ENCODE measurements around the gene RNF39.
A peak's percentile ranks its signal among the peaks of the same experiment; 100 is the strongest.

The RNF39 gene

GRCh38 chr6:30112402-30112994, 36.9 kb upstream of the RNF39 start:
- Histone ChIP-seq H3K79me2 (ENCODE audit: insufficient read depth, low read length) (no peaks in the 10 kb centered on the region), H2AFZ (ENCODE audit: low read depth, low read length, severe bottlenecking) (no peak overlapping the region), H3K9me3 (ENCODE audit: insufficient read depth, low read length) (no peaks in the 10 kb centered on the region), H3K4me2 (ENCODE audit: low read depth, low read length, poor library complexity, severe bottlenecking) (no peak overlapping the region), H3K9ac (ENCODE audit: low read length) (no peak overlapping the region), H4K20me1 (ENCODE audit: low read depth, low read length) (no peaks in the 10 kb centered on the region), H3K9me2 (replicated peaks; ENCODE audit: insufficient read depth, low read length) (no peaks in the 10 kb centered on the region), H3K27ac (ENCODE audit: low read depth, low read length) (no peak overlapping the region), H3K4me3 (ENCODE audit: insufficient read depth, low read length, poor library complexity, severe bottlenecking) (no peak overlapping the region), H3K36me3 (ENCODE audit: low read length) (no peaks in the 10 kb centered on the region), H3F3A (ENCODE audit: insufficient read depth) (no peaks in the 10 kb centered on the region), H3K27me3 (ENCODE audit: low read length) (no peaks in the 10 kb centered on the region)
- TF ChIP-seq, protein P1, sequence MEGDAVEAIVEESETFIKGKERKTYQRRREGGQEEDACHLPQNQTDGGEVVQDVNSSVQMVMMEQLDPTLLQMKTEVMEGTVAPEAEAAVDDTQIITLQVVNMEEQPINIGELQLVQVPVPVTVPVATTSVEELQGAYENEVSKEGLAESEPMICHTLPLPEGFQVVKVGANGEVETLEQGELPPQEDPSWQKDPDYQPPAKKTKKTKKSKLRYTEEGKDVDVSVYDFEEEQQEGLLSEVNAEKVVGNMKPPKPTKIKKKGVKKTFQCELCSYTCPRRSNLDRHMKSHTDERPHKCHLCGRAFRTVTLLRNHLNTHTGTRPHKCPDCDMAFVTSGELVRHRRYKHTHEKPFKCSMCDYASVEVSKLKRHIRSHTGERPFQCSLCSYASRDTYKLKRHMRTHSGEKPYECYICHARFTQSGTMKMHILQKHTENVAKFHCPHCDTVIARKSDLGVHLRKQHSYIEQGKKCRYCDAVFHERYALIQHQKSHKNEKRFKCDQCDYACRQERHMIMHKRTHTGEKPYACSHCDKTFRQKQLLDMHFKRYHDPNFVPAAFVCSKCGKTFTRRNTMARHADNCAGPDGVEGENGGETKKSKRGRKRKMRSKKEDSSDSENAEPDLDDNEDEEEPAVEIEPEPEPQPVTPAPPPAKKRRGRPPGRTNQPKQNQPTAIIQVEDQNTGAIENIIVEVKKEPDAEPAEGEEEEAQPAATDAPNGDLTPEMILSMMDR (IDR thresholded peaks at IDR 0.05; ENCODE audit: insufficient read depth, low read length, poor library complexity, severe bottlenecking) = no peak
- no peak for TF ChIP-seq EZH2phosphoT487 (conservative IDR thresholded peaks at IDR 0.05; ENCODE audit: low read length)

- Histone ChIP-seq H4K20me1 (ENCODE audit: low read depth, low read length) (no peaks in the 10 kb centered on the region), H3F3A (ENCODE audit: insufficient read depth) (no peaks in the 10 kb centered on the region), H3K27ac (ENCODE audit: low read depth, low read length) (no peak overlapping the region), H3K9ac (ENCODE audit: low read length) (no peak overlapping the region), H3K27me3 (ENCODE audit: low read length) (no peaks in the 10 kb centered on the region), H3K9me3 (ENCODE audit: insufficient read depth, low read length) (no peaks in the 10 kb centered on the region), H3K4me2 (ENCODE audit: low read depth, low read length, poor library complexity, severe bottlenecking) (no peak overlapping the region), H3K9me2 (replicated peaks; ENCODE audit: insufficient read depth, low read length) (no peaks in the 10 kb centered on the region), H3K79me2 (ENCODE audit: insufficient read depth, low read length) (no peaks in the 10 kb centered on the region), H2AFZ (ENCODE audit: low read depth, low read length, severe bottlenecking) (no peak overlapping the region), H3K36me3 (ENCODE audit: low read length) (no peaks in the 10 kb centered on the region), H3K4me3 (ENCODE audit: insufficient read depth, low read length, poor library complexity, severe bottlenecking) (no peak overlapping the region)
- no peak for TF ChIP-seq EZH2phosphoT487 (conservative IDR thresholded peaks at IDR 0.05; ENCODE audit: low read length)
Observed at GRCh38 chr6:30111266-30111856, 35.8 kb upstream of the RNF39 start.

DNA sequence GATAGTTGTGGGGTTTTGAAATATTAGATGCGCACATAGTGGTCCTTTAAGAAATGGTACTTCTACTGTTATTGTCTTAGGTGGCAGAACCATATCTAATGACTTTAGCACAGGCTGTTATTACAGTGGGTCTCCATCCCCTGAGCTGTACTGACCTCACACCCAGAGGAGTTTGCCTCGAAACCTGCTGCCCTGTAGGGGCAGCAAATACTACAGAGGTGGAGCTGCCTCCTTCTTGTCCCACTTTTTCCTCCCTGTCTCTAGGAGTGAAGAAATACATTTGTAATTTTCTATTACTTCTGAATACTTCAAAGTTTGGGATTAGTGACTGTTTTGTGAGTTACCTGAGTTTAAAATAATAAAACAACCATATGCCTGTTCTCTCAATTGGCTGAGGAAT, 29.1 kb upstream of the RNF39 start:
- no peak overlapping the region for H3K27ac ChIP-seq (ENCODE audit: low read depth, low read length)
- H3K79me2 ChIP-seq (ENCODE audit: insufficient read depth, low read length) = no peaks in the 10 kb centered on the region
- H3K4me3 ChIP-seq (ENCODE audit: insufficient read depth, low read length, poor library complexity, severe bottlenecking) = no peak overlapping the region
- no peaks in the 10 kb centered on the region for H4K20me1 ChIP-seq (ENCODE audit: low read depth, low read length)
- H3K27me3 ChIP-seq (ENCODE audit: low read length) = no peaks in the 10 kb centered on the region
- H3K9me2 ChIP-seq (replicated peaks; ENCODE audit: insufficient read depth, low read length) = no peaks in the 10 kb centered on the region
- TF ChIP-seq EZH2phosphoT487 (conservative IDR thresholded peaks at IDR 0.05; ENCODE audit: low read length) = no peak
- TF ChIP-seq, protein P1 (IDR thresholded peaks at IDR 0.05; ENCODE audit: insufficient read depth, low read length, poor library complexity, severe bottlenecking) = no peak
- no peak overlapping the region for H2AFZ ChIP-seq (ENCODE audit: low read depth, low read length, severe bottlenecking)
- H3K9me3 ChIP-seq (ENCODE audit: insufficient read depth, low read length) = no peaks in the 10 kb centered on the region
- H3K36me3 ChIP-seq (ENCODE audit: low read length) = no peaks in the 10 kb centered on the region
- no peak overlapping the region for H3K4me2 ChIP-seq (ENCODE audit: low read depth, low read length, poor library complexity, severe bottlenecking)
- no peak overlapping the region for H3K9ac ChIP-seq (ENCODE audit: low read length)
- H3F3A ChIP-seq (ENCODE audit: insufficient read depth) = peaks cover 5% of the 10 kb centered on the region

DNA sequence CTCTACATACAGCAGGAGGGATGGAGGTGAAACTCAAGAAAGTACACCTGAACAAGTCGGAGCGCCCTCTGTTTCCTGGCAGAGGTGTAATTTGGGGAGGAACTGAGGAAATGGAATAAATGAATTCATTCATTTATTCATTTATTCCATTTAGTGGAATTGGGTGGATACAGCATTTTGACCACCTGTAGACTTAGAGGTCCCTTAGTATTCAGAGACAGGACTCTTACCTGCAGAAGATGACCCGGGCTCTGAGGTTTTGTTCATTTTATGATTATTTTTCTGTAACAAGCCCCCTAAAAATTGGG, 28.3 kb upstream of the RNF39 start:
- Histone ChIP-seq H3K79me2 (ENCODE audit: insufficient read depth, low read length) (no peaks in the 10 kb centered on the region), H3K9me3 (ENCODE audit: insufficient read depth, low read length) (no peaks in the 10 kb centered on the region), H3K4me3 (ENCODE audit: insufficient read depth, low read length, poor library complexity, severe bottlenecking) (no peak overlapping the region), H3K9me2 (replicated peaks; ENCODE audit: insufficient read depth, low read length) (no peaks in the 10 kb centered on the region), H3K4me2 (ENCODE audit: low read depth, low read length, poor library complexity, severe bottlenecking) (peak overlapping the region; percentile 67), H3K36me3 (ENCODE audit: low read length) (no peaks in the 10 kb centered on the region), H3F3A (ENCODE audit: insufficient read depth) (peaks cover 5% of the 10 kb centered on the region), H3K27ac (ENCODE audit: low read depth, low read length) (no peak overlapping the region), H4K20me1 (ENCODE audit: low read depth, low read length) (no peaks in the 10 kb centered on the region), H3K27me3 (ENCODE audit: low read length) (no peaks in the 10 kb centered on the region), H2AFZ (ENCODE audit: low read depth, low read length, severe bottlenecking) (peak overlapping the region; percentile 83), H3K9ac (ENCODE audit: low read length) (peak overlapping the region; percentile 29)
- TF ChIP-seq, protein P1 (IDR thresholded peaks at IDR 0.05; ENCODE audit: insufficient read depth, low read length, poor library complexity, severe bottlenecking) = no peak
- no peak for TF ChIP-seq EZH2phosphoT487 (conservative IDR thresholded peaks at IDR 0.05; ENCODE audit: low read length)
